ENCODE data around the gene CUZD1.

CUZD1 gene, protein sequence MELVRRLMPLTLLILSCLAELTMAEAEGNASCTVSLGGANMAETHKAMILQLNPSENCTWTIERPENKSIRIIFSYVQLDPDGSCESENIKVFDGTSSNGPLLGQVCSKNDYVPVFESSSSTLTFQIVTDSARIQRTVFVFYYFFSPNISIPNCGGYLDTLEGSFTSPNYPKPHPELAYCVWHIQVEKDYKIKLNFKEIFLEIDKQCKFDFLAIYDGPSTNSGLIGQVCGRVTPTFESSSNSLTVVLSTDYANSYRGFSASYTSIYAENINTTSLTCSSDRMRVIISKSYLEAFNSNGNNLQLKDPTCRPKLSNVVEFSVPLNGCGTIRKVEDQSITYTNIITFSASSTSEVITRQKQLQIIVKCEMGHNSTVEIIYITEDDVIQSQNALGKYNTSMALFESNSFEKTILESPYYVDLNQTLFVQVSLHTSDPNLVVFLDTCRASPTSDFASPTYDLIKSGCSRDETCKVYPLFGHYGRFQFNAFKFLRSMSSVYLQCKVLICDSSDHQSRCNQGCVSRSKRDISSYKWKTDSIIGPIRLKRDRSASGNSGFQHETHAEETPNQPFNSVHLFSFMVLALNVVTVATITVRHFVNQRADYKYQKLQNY
- long read RNA-seq: 0 reads

DNA sequence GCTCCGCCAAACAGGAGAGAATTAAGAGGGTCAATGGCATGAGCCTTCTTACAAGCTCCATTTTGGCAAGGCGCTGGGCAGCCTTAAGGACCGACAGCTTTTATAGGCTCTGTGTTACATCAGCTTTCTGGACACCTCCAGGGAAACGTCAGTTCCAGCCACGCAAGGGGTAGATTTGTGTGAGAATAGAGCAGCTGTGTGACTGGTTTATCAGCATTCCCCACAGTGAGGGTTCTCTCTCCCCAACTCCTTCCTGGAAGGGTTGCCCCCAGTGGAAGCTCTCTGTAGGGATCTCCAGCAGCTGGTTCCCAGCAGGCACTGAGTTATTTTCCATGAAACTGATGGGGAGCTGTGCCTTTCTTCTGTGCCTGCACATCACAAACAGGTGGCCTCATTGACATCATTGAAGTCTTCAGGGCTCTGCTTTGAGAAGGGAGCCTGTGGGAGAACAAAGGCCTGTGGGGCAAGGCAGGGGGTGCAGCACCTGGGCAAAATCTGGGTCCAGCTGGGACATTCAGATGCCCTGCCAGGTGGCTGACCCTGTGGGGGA is at the start of gene CUZD1:
Gene CUZD1, minus strand, starts transcription at position 75 of the 550 bp plus-strand sequence. Its CDS starts 14 bp downstream, at position 61.
- Histone ChIP-seq H3K27ac (replicated peaks) (no peak within 1 kb of the TSS), H3K4me3 (replicated peaks; ENCODE audit: insufficient read depth, low read length) (no peak within 1 kb of the TSS), H3K27me3 (ENCODE audit: insufficient read depth, poor library complexity, severe bottlenecking) (no peaks in the 10 kb centered on the region)
- TF ChIP-seq POLR2AphosphoS5 (IDR thresholded peaks at IDR 0.05; ENCODE audit: low read depth) (no peak), GABPA (IDR thresholded peaks at IDR 0.05; ENCODE audit: low read depth) (no peak), SPI1 (IDR thresholded peaks at IDR 0.05; ENCODE audit: borderline replicate concordance, low read depth) (no peak)
- TF ChIP-seq, protein P1, sequence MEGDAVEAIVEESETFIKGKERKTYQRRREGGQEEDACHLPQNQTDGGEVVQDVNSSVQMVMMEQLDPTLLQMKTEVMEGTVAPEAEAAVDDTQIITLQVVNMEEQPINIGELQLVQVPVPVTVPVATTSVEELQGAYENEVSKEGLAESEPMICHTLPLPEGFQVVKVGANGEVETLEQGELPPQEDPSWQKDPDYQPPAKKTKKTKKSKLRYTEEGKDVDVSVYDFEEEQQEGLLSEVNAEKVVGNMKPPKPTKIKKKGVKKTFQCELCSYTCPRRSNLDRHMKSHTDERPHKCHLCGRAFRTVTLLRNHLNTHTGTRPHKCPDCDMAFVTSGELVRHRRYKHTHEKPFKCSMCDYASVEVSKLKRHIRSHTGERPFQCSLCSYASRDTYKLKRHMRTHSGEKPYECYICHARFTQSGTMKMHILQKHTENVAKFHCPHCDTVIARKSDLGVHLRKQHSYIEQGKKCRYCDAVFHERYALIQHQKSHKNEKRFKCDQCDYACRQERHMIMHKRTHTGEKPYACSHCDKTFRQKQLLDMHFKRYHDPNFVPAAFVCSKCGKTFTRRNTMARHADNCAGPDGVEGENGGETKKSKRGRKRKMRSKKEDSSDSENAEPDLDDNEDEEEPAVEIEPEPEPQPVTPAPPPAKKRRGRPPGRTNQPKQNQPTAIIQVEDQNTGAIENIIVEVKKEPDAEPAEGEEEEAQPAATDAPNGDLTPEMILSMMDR (IDR thresholded peaks at IDR 0.05; ENCODE audit: insufficient read depth, low read length): no peak
- TF ChIP-seq, protein P2, sequence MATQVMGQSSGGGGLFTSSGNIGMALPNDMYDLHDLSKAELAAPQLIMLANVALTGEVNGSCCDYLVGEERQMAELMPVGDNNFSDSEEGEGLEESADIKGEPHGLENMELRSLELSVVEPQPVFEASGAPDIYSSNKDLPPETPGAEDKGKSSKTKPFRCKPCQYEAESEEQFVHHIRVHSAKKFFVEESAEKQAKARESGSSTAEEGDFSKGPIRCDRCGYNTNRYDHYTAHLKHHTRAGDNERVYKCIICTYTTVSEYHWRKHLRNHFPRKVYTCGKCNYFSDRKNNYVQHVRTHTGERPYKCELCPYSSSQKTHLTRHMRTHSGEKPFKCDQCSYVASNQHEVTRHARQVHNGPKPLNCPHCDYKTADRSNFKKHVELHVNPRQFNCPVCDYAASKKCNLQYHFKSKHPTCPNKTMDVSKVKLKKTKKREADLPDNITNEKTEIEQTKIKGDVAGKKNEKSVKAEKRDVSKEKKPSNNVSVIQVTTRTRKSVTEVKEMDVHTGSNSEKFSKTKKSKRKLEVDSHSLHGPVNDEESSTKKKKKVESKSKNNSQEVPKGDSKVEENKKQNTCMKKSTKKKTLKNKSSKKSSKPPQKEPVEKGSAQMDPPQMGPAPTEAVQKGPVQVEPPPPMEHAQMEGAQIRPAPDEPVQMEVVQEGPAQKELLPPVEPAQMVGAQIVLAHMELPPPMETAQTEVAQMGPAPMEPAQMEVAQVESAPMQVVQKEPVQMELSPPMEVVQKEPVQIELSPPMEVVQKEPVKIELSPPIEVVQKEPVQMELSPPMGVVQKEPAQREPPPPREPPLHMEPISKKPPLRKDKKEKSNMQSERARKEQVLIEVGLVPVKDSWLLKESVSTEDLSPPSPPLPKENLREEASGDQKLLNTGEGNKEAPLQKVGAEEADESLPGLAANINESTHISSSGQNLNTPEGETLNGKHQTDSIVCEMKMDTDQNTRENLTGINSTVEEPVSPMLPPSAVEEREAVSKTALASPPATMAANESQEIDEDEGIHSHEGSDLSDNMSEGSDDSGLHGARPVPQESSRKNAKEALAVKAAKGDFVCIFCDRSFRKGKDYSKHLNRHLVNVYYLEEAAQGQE (IDR thresholded peaks at IDR 0.05; ENCODE audit: insufficient replicate concordance, low read depth): no peak
- DNase-seq (ENCODE audit: low read depth in 1 of 2, low spot score in 1 of 2): no peak

- H3K27ac ChIP-seq (replicated peaks): no peak overlapping the region
- no peak for DNase-seq (ENCODE audit: low read depth in 1 of 2, low spot score in 1 of 2)
- TF ChIP-seq, protein P1 (IDR thresholded peaks at IDR 0.05; ENCODE audit: insufficient read depth, low read length): no peak
- H3K4me3 ChIP-seq (replicated peaks; ENCODE audit: insufficient read depth, low read length): no peak overlapping the region
- no peaks in the 10 kb centered on the region for H3K27me3 ChIP-seq (ENCODE audit: insufficient read depth, poor library complexity, severe bottlenecking)
Measured at GRCh38 chr10:122894261-122894944, 48.7 kb upstream of the CUZD1 start.

GRCh38 chr10:122884166-122884565 is 38.5 kb upstream of the CUZD1 start:
- Histone ChIP-seq H3K27me3 (ENCODE audit: insufficient read depth, poor library complexity, severe bottlenecking) (peaks cover 8% of the 10 kb centered on the region), H3K4me3 (replicated peaks; ENCODE audit: insufficient read depth, low read length) (no peak overlapping the region), H3K27ac (replicated peaks) (no peak overlapping the region)
- TF ChIP-seq, protein P2 (IDR thresholded peaks at IDR 0.05; ENCODE audit: insufficient replicate concordance, low read depth): no peak
- TF ChIP-seq, protein P1 (IDR thresholded peaks at IDR 0.05; ENCODE audit: insufficient read depth, low read length): no peak
- TF ChIP-seq POLR2AphosphoS5 (IDR thresholded peaks at IDR 0.05; ENCODE audit: low read depth) (no peak), SPI1 (IDR thresholded peaks at IDR 0.05; ENCODE audit: borderline replicate concordance, low read depth) (no peak), GABPA (IDR thresholded peaks at IDR 0.05; ENCODE audit: low read depth) (no peak)
- no peak for DNase-seq (ENCODE audit: low read depth in 1 of 2, low spot score in 1 of 2)
